Measurements from ENCODE around the gene KLHL26. TPM values are rescaled to one million over a fixed set of nuclear protein-coding genes. Genes with fewer than 3 reads are reported as not detected.

Gene KLHL26
- total and polyA plus RNA-seq, 9 donors = 1.6 to 24.0 (median 10.6) TPM

DNA sequence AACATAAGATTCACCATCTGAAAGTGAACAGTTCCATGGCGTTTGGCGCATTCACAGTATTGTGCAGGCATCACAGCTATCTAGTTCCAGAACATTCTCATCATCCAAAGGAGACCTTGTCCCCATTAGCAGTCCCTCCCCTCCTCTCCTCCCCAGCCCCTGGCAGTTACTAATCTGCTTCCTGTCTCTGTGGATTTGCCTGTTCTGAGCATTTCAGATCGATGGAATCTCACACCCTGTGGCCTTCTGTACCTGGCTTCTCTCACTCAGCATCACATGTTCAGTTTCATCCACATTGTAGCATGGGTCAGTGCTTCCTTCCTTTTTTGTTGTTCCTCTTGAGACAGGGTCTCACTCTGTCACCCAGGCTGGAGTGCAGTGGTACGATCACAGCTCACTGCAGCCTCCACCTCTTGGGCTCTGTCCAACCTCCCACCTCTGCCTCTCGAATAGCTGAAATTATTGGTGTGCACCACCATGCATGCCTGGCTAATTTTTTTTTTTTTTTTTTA, 81.2 kb downstream of the KLHL26 start:
- Histone ChIP-seq H3K27ac (no peak overlapping the region), H3K4me1 (ENCODE audit: insufficient read depth) (no peaks in the 10 kb centered on the region), H3K4me3 (no peak overlapping the region), H3K9me3 (no peaks in the 10 kb centered on the region), H3K36me3 (no peaks in the 10 kb centered on the region), H3K27me3 (no peaks in the 10 kb centered on the region)
- intact Hi-C loops (cut with DNase I) = no loop called here
- WGBS, 3 donors = 78 to 83% (median 79%) methylated on average over 5 of the region's 5 CpGs
- DNase-seq = no peak
- TF ChIP-seq, protein P1, sequence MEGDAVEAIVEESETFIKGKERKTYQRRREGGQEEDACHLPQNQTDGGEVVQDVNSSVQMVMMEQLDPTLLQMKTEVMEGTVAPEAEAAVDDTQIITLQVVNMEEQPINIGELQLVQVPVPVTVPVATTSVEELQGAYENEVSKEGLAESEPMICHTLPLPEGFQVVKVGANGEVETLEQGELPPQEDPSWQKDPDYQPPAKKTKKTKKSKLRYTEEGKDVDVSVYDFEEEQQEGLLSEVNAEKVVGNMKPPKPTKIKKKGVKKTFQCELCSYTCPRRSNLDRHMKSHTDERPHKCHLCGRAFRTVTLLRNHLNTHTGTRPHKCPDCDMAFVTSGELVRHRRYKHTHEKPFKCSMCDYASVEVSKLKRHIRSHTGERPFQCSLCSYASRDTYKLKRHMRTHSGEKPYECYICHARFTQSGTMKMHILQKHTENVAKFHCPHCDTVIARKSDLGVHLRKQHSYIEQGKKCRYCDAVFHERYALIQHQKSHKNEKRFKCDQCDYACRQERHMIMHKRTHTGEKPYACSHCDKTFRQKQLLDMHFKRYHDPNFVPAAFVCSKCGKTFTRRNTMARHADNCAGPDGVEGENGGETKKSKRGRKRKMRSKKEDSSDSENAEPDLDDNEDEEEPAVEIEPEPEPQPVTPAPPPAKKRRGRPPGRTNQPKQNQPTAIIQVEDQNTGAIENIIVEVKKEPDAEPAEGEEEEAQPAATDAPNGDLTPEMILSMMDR (IDR thresholded peaks at IDR 0.05) = no peak
- no peak for TF ChIP-seq EP300 (IDR thresholded peaks at IDR 0.05)
- TF ChIP-seq POLR2A (IDR thresholded peaks at IDR 0.05) = no peak

DNA sequence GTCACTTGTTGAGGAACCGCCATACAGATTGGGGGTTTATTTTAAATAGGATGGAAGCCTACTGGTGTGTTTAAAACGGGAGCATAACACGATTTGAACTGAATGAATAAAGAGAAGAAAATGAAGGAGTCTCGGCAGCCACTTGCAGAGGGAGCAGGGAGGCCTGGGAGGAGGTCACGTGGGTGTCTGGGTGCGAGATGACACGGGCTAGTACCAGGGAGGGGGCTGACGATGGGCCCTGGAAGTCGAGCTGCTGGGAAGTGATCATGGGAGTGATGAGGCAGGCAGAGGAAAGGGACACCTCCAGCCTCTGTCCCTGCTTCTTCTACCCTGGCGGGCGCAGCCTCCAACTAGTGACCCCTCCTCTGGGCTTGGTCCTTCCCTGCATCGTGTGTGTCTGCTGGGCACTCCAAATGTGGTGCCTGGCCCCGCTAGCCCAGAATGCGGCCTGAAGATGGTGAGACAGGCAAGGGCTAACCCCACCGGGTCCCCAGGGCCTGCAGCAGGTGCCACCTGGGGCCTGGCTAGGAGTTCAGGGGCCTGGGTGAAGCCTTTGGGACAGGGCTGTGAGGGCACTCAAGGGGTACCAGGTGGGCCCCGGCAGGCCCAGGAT, 82.1 kb downstream of the KLHL26 start:
- Histone ChIP-seq H3K4me1 (ENCODE audit: insufficient read depth) (no peaks in the 10 kb centered on the region), H3K4me3 (no peak overlapping the region), H3K27me3 (no peaks in the 10 kb centered on the region), H3K36me3 (no peaks in the 10 kb centered on the region), H3K9me3 (no peaks in the 10 kb centered on the region), H3K27ac (no peak overlapping the region)
- no peak for TF ChIP-seq EP300 (IDR thresholded peaks at IDR 0.05)
- no peak for TF ChIP-seq POLR2A (IDR thresholded peaks at IDR 0.05)
- TF ChIP-seq, protein P1 (IDR thresholded peaks at IDR 0.05) = no peak
- intact Hi-C loops (cut with DNase I) = no loop called here
- DNase-seq = no peak
- WGBS, 3 donors = 83 to 86% (median 84%) methylated on average over 14 to 16 of the region's 16 CpGs

DNA sequence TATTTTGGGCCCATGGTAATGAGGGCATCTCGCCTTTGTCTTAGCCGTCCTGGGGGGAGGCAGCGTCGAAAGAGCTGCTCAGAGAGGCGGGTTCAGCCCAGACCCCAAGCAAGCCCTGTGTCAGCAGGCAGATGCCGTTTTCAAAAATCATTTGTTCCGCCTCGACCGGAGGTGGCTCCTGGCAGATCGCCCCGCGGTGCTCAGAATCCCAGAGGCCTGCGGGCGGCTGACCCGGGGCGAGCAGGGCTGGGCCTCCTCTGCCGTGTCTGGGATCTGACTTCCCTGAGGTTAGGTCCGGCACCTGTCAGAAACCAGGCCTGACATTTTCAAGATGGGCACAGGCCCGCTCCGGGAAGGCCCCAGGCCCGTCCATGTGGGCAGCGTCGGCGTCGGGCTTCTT, 82.7 kb downstream of the KLHL26 start:
- TF ChIP-seq EP300 (IDR thresholded peaks at IDR 0.05) (no peak), POLR2A (IDR thresholded peaks at IDR 0.05) (no peak)
- TF ChIP-seq, protein P1 (IDR thresholded peaks at IDR 0.05) = no peak

More for the DNA sequence above, 82.7 kb downstream of the KLHL26 start:
- Histone ChIP-seq H3K27ac (no peak overlapping the region), H3K36me3 (no peaks in the 10 kb centered on the region), H3K4me1 (ENCODE audit: insufficient read depth) (no peaks in the 10 kb centered on the region), H3K9me3 (no peaks in the 10 kb centered on the region), H3K27me3 (no peaks in the 10 kb centered on the region), H3K4me3 (no peak overlapping the region)
- intact Hi-C loops (cut with DNase I) = no loop called here
- WGBS, 3 donors = 82 to 84% (median 83%) methylated on average over 25 of the region's 25 CpGs
- no peak for DNase-seq

Small RNAs within 50 kb of the gene (small RNA-seq; reads per million reads assigned to genes)
- gene RN7SL155P = not detected

Other genes with a start within 250 kb of the KLHL26 start
- 1 to 10 TPM; 1.8 to 9.2 (median 2.4) TPM for gene LRRC25, start 239.4 kb upstream of the KLHL26 start, total RNA-seq
- 1 to 10 TPM; 1.4 to 3.2 TPM for gene LRRC25, start 239.4 kb upstream of the KLHL26 start, polyA plus RNA-seq
- 100 to 1,000 TPM in 2 of 7 donors, 10 to 100 TPM in 5; 58.9 to 124 (median 88.3) TPM for gene SSBP4, start 217.6 kb upstream of the KLHL26 start, total RNA-seq
- gene SSBP4, start 217.6 kb upstream of the KLHL26 start, polyA plus RNA-seq = 10 to 100 TPM in 1 of 2 donors, 1 to 10 TPM in 1; 4.6 to 90.3 TPM
- 100 to 1,000 TPM in 6 of 7 donors, 10 to 100 TPM in 1; 45.2 to 345 (median 217) TPM for gene ISYNA1, start 198.9 kb upstream of the KLHL26 start, total RNA-seq
- 100 to 1,000 TPM in 1 of 2 donors, 1 to 10 TPM in 1; 9.6 to 144 TPM for gene ISYNA1, start 198.9 kb upstream of the KLHL26 start, polyA plus RNA-seq
- 10 to 100 TPM in 6 of 7 donors, 1 to 10 TPM in 1; 9.8 to 22.3 (median 19.8) TPM for gene ELL, start 115.0 kb upstream of the KLHL26 start, total RNA-seq
- 10 to 100 TPM in 1 of 2 donors, 1 to 10 TPM in 1; 1.6 to 12.3 TPM for gene ELL, start 115.0 kb upstream of the KLHL26 start, polyA plus RNA-seq
- 100 to 1,000 TPM; 198 to 354 (median 290) TPM for gene FKBP8, start 93.5 kb upstream of the KLHL26 start, total RNA-seq
- gene FKBP8, start 93.5 kb upstream of the KLHL26 start, polyA plus RNA-seq = 100 to 1,000 TPM in 1 of 2 donors, 10 to 100 TPM in 1; 14.1 to 319 TPM
- 10 to 100 TPM; 63.5 to 76.7 (median 65.9) TPM for gene KXD1, start 79.2 kb upstream of the KLHL26 start, total RNA-seq
- gene KXD1, start 79.2 kb upstream of the KLHL26 start, polyA plus RNA-seq = 10 to 100 TPM; 52.0 to 78.3 TPM
- gene UBA52, start 65.2 kb upstream of the KLHL26 start, total RNA-seq = 1,000 to 10,000 TPM; 1,269 to 1,882 (median 1,382) TPM
- gene UBA52, start 65.2 kb upstream of the KLHL26 start, polyA plus RNA-seq = 1,000 to 10,000 TPM; 1,409 to 1,581 TPM
- gene REX1BD, start 48.2 kb upstream of the KLHL26 start, total RNA-seq = 100 to 1,000 TPM in 2 of 7 donors, 10 to 100 TPM in 5; 46.5 to 146 (median 66.7) TPM
- gene REX1BD, start 48.2 kb upstream of the KLHL26 start, polyA plus RNA-seq = 10 to 100 TPM in 1 of 2 donors, 1 to 10 TPM in 1; 5.3 to 89.2 TPM
- 1 to 10 TPM in 2 of 7 donors, under 1 TPM in 2, not detected in 3; 0.51 to 1.1 (median 1.0) TPM for gene CRLF1, start 30.2 kb upstream of the KLHL26 start, total RNA-seq
- 1 to 10 TPM in 1 of 2 donors, under 1 TPM in 1; 0.83 to 1.2 TPM for gene CRLF1, start 30.2 kb upstream of the KLHL26 start, polyA plus RNA-seq
- gene TMEM59L, start 24.2 kb upstream of the KLHL26 start, total RNA-seq = under 1 TPM in 4 of 7 donors, not detected in 3; 0.20 to 0.53 (median 0.52) TPM
- under 1 TPM in 1 of 2 donors, not detected in 1; 0.38 TPM for gene TMEM59L, start 24.2 kb upstream of the KLHL26 start, polyA plus RNA-seq
- gene CRTC1, start 46.7 kb downstream of the KLHL26 start, total RNA-seq = 10 to 100 TPM in 5 of 7 donors, 1 to 10 TPM in 2; 2.4 to 19.5 (median 14.6) TPM
- 1 to 10 TPM; 2.3 to 8.4 TPM for gene CRTC1, start 46.7 kb downstream of the KLHL26 start, polyA plus RNA-seq
- under 1 TPM in 4 of 7 donors, not detected in 3; 0.17 to 0.92 (median 0.52) TPM for gene COMP, start 154.3 kb downstream of the KLHL26 start, total RNA-seq
- gene COMP, start 154.3 kb downstream of the KLHL26 start, polyA plus RNA-seq = under 1 TPM; 0.08 to 0.35 TPM
- gene UPF1, start 194.9 kb downstream of the KLHL26 start, total RNA-seq = 10 to 100 TPM; 38.0 to 89.0 (median 62.0) TPM
- 10 to 100 TPM; 35.4 to 37.1 TPM for gene UPF1, start 194.9 kb downstream of the KLHL26 start, polyA plus RNA-seq